Adrenal gland (tissue), 12 donors: ENCODE measurements around the gene CYTH3. TPM values are rescaled to one million over a fixed set of nuclear protein-coding genes. Genes with fewer than 3 reads are reported as not detected.

Experiments
- DNase-seq, 7 donors: peaks; one replicate each; pipeline ENCODE4 v3.0.0-alpha.2; 2019 to 2020
- H3K27ac ChIP-seq, 5 donors: fragments of 200-600 bp; sonication (generic) in 4 of 5; 1 replicate in 3 of 5; 2 replicates in 2 of 5; pipeline versions ENCODE4 v1.5.1 to v1.8.0; 2016 to 2020; ENCODE audit warnings: mild to moderate bottlenecking in 1 of 5
- H3K27me3 ChIP-seq: fragments of 200-600 bp; 2 replicates; pipeline ENCODE4 v1.8.0; 2021
- H3K36me3 ChIP-seq, 2 donors: fragments of 200-600 bp; replicated peaks in 1 of 2; 1 replicate in 1 of 2; 2 replicates in 1 of 2; pipeline versions ENCODE4 v1.5.1 to v1.8.0; 2018 to 2022
- H3K4me1 ChIP-seq, 2 donors: fragments of 200-600 bp; replicated peaks in 1 of 2; 1 replicate in 1 of 2; 2 replicates in 1 of 2; pipeline versions ENCODE4 v1.5.1 to v1.8.0; 2018 to 2021
- H3K4me3 ChIP-seq, 4 donors: fragments of 200-600 bp; sonication (generic) in 3 of 4; one replicate each; pipeline ENCODE4 v1.5.1; 2016 to 2018
- H3K9me3 ChIP-seq, 3 donors: fragments of 200-600 bp; sonication (generic) in 1 of 3; replicated peaks in 1 of 3; 1 replicate in 2 of 3; 2 replicates in 1 of 3; pipeline versions ENCODE4 v1.5.1 to v1.8.0; 2016 to 2021
- POLR2A ChIP-seq, 2 donors: fragments of 450-650 bp; IDR thresholded peaks; one replicate each; pipeline ENCODE4 v1.6.1; 2017; ENCODE audit warnings: antibody characterized with exemption in 2 of 2, mild to moderate bottlenecking in 2 of 2, moderate library complexity in 1 of 2
- WGBS, 4 donors: extraction: QIAGEN DNeasy Blood & Tissue Kit in 2 of 4; methylation state at CpG; one replicate each; pipeline versions ENCODE4 v1.1.5 to v1.1.7; 2013 to 2017; 5-methylcytosine and 5-hydroxymethylcytosine counted together
- intact Hi-C, 2 donors: fragments of 100-400 bp; cut with DNase I; formaldehyde crosslinking; loops; one replicate each; pipeline versions ENCODE4 v1.14.1 to v1.15.0; 2022 to 2023
- polyA plus RNA-seq, 3 donors: library from polyadenylated mRNA; stranded (reverse); fragments of 200-250 nt in 2 of 3; fragments of 350-450 nt in 1 of 3; fragmentation: Illumina TruSeq in 1 of 3; extraction: RNeasy Lipid Tissue Mini Kit (QIAGEN cat#74804) in 1 of 3; gene quantifications; one replicate each; pipeline ENCODE4 v1.2.3, GENCODE V29; 2013 to 2014
- total RNA-seq, 9 donors: library from RNA; depleted of rRNA in 4 of 9; stranded (reverse); fragments of >200 nt in 4 of 9; fragments of 120-200 nt in 1 of 9; fragmentation: NEBNext Ultra II Directional in 1 of 9; extraction: Animal tissue kit (Norgen Biotek cat#: 25700) in 1 of 9; gene quantifications; one replicate each; pipeline versions ENCODE4 v1.1.0 to v1.2.4, GENCODE V29; 2013 to 2023
- TF ChIP-seq, protein P1 (sequence below), 6 experiments: fragments of 450-650 bp in 4 of 6; fragments of 200-600 bp in 2 of 6; sonication (generic) in 1 of 6; IDR thresholded peaks; 1 replicate in 5 of 6; 2 replicates in 1 of 6; pipeline versions ENCODE4 v1.5.1 to v1.8.0; 2016 to 2021; ENCODE audit warnings: antibody characterized with exemption in 6 of 6, mild to moderate bottlenecking in 2 of 6, moderate library complexity in 1 of 6
- donor health status: healthy with polysubstance abuse.
- donor health status: Bipolar disorder and iron deficiency.
- donor health status: DM: yes; HTN: yes; CAD: no.
- donor health status: DM: no; HTN: no; CAD: no.
- donor health status: DM: no; HTN: no; CAD: no.
- donor health status: DM: yes; HTN: yes; CAD: no.

The CYTH3 gene
- total and polyA plus RNA-seq, 12 donors: 7.9 to 34.3 (median 17.0) TPM

DNA sequence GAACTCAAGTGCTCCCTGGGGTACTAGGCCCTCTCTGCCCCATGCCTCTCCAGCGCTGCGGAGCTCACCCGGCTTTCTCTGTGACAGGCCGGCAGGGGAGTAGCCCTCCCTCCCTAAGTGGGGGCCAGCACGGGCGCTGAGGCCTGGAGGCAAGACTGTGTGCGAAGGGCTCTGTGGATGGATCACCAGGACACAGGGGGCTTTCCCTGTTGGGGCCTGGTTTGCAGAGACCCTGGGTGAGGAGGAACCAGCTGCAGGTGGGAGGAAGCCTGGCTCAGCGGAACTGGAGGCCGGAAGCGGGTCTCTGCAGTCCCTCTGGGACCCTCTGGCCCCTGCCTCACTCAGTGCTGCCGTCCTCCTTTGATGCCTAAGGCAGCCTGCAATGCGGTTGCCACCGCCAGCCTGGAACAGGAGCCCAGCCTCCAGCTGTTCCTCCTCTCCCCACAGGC lies 106.0 kb downstream of the CYTH3 start:
- Histone ChIP-seq H3K9me3 (no peaks in the 10 kb centered on the region), H3K36me3 (peaks cover 0 to 23% of the 10 kb centered on the region in 2 donors), H3K4me1 (peaks cover 0 to 9% of the 10 kb centered on the region in 2 donors), H3K27ac (peak overlapping the region in 1 of 5 donors; percentile 26), H3K27me3 (no peaks in the 10 kb centered on the region), H3K4me3 (no peak overlapping the region)
- intact Hi-C loops: loop anchor here in 1 of 2 donors (10.0 kb wide), 1 partner anchor 268 kb away; no protein-coding TSS in a partner anchor
- WGBS, 4 donors: 88 to 98% (median 90%) methylated on average over 8 to 13 of the region's 13 CpGs
- TF ChIP-seq, protein P1, sequence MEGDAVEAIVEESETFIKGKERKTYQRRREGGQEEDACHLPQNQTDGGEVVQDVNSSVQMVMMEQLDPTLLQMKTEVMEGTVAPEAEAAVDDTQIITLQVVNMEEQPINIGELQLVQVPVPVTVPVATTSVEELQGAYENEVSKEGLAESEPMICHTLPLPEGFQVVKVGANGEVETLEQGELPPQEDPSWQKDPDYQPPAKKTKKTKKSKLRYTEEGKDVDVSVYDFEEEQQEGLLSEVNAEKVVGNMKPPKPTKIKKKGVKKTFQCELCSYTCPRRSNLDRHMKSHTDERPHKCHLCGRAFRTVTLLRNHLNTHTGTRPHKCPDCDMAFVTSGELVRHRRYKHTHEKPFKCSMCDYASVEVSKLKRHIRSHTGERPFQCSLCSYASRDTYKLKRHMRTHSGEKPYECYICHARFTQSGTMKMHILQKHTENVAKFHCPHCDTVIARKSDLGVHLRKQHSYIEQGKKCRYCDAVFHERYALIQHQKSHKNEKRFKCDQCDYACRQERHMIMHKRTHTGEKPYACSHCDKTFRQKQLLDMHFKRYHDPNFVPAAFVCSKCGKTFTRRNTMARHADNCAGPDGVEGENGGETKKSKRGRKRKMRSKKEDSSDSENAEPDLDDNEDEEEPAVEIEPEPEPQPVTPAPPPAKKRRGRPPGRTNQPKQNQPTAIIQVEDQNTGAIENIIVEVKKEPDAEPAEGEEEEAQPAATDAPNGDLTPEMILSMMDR (IDR thresholded peaks at IDR 0.05): no peak
- no peak for TF ChIP-seq POLR2A (IDR thresholded peaks at IDR 0.05)
- DNase-seq: no peak

DNA sequence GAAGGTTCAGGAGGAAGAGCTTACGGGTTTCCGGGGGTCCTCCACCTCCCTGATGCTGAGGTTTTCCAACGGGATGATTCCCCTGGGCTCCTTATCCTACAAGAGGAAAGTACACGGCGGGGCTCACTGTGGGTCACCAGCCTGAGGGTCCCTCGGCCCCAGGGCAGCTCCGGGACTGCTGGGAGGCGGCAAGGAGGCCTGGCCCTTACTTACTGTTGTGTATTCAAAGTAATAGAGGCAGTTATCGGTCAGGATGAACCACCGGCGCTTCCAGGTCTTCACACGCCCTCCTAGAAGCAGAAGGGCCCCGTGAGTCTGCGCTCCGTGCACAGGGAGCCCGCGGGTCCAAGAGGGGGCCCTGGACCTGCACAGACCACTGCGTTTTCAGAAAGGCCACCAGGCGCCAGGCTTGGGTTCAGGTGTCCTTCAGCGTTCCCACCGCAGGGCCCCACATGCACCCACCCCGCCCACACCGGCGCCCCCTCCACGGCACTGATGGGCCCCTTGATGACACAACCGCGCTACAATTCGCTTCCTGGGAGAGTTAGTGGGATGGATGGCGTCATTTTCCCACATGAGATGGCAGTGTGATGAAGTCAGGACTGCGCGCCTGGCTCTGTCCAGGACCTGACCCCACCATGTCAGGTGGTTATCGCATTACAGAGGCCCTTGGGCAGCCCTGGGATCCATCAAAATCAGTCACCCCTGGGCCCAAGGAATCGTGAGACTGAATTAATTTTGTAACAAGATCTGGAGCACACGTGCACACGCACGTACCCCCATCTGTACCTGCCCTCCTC lies 106.7 kb downstream of the CYTH3 start:
- no peak overlapping the region for H3K4me3 ChIP-seq
- no peak for DNase-seq
- H3K4me1 ChIP-seq: peaks cover 0 to 16% of the 10 kb centered on the region in 2 donors
- H3K27me3 ChIP-seq: no peaks in the 10 kb centered on the region
- 92 to 96% (median 93%) methylated on average over 9 to 36 of the region's 36 CpGs for WGBS, 4 donors
- TF ChIP-seq, protein P1 (IDR thresholded peaks at IDR 0.05): no peak
- TF ChIP-seq POLR2A (IDR thresholded peaks at IDR 0.05): no peak
- peak overlapping the region in 2 of 5 donors; percentile 10 to 26 for H3K27ac ChIP-seq
- intact Hi-C loops: loop anchor here in 1 of 2 donors (10.0 kb wide), 1 partner anchor 269 kb away; no protein-coding TSS in a partner anchor
- H3K36me3 ChIP-seq: peaks cover 0 to 19% of the 10 kb centered on the region in 2 donors
- H3K9me3 ChIP-seq: no peaks in the 10 kb centered on the region

DNA sequence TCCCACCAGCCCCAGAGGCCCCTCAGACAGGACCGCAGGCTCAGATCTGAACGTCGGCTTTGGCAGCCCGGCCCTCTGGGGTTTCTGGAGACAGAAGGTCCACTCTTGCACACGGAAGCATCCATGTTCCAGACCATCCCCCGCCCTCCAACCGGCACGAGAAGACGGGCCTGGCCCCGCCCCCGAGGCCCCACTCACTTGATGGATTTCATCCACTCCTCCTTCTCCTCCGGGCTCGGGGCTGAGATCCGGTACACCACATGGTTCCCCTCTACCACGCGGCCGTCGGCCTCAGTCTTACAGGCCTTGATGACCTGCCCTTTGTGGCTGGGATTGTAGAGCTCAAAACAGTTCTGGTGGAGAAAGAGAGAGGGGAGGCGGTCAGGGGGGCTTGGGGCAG lies 107.3 kb downstream of the CYTH3 start:
- TF ChIP-seq POLR2A (IDR thresholded peaks at IDR 0.05): no peak
- TF ChIP-seq, protein P1 (IDR thresholded peaks at IDR 0.05): no peak
- H3K9me3 ChIP-seq: no peaks in the 10 kb centered on the region
- WGBS, 4 donors: 78 to 86% (median 80%) methylated on average over 5 to 19 of the region's 19 CpGs
- no peaks in the 10 kb centered on the region for H3K27me3 ChIP-seq
- H3K27ac ChIP-seq: peak overlapping the region in 1 of 5 donors; percentile 48
- intact Hi-C loops: loop anchor here in 1 of 2 donors (10.0 kb wide), 1 partner anchor 270 kb away; no protein-coding TSS in a partner anchor
- H3K4me3 ChIP-seq: no peak overlapping the region
- H3K36me3 ChIP-seq: peaks cover 0 to 13% of the 10 kb centered on the region in 2 donors
- DNase-seq: no peak
- H3K4me1 ChIP-seq: peaks cover 0 to 21% of the 10 kb centered on the region in 2 donors

GRCh38 chr7:6164491-6164890 lies 107.9 kb downstream of the CYTH3 start:
- Histone ChIP-seq H3K36me3 (peaks cover 0 to 12% of the 10 kb centered on the region in 2 donors), H3K27ac (peak overlapping the region in 1 of 5 donors; percentile 48)
- WGBS, 4 donors: 74 to 87% (median 81%) methylated on average over 18 to 28 of the region's 28 CpGs

More at GRCh38 chr7:6164491-6164890, 107.9 kb downstream of the CYTH3 start:
- no peak overlapping the region for H3K4me3 ChIP-seq
- peak in 2 of 7 donors; percentile 30 to 47 for DNase-seq
- TF ChIP-seq, protein P1 (IDR thresholded peaks at IDR 0.05): peak in 3 of 6 experiments; percentile 19 to 36 (median 29)
- TF ChIP-seq POLR2A (IDR thresholded peaks at IDR 0.05): no peak
- H3K4me1 ChIP-seq: peaks cover 0 to 21% of the 10 kb centered on the region in 2 donors
- intact Hi-C loops: loop anchor here (5.0 to 10.0 kb wide), 2 partner anchors 158 to 270 kb away; no protein-coding TSS in a partner anchor
- no peaks in the 10 kb centered on the region for H3K9me3 ChIP-seq
- no peaks in the 10 kb centered on the region for H3K27me3 ChIP-seq
